Endometrial microvascular endothelial cells (primary cell): ENCODE results near the gene PLEKHG5. TPM values are rescaled to one million over a fixed set of nuclear protein-coding genes. Genes with fewer than 3 reads are reported as not detected.

Source experiments
- in situ Hi-C: cut with HindIII; loops from 2 replicates; pipeline ENCODE4 v1.10.0; 2017; ENCODE audit warnings: low sequenced_read_pairs, low pct_unique_long_range_greater_than_20kb; ENCODE audit errors: inconsistent ontology term
- total RNA-seq: library from RNA; depleted of rRNA; stranded (reverse); fragments of >200 nt; gene quantifications from one replicate; pipeline ENCODE4 v1.2.3, GENCODE V29; 2015; ENCODE audit errors: inconsistent ontology term

PLEKHG5 gene
- total RNA-seq, 1 donor from 2014 or later, result 27.6 TPM

DNA sequence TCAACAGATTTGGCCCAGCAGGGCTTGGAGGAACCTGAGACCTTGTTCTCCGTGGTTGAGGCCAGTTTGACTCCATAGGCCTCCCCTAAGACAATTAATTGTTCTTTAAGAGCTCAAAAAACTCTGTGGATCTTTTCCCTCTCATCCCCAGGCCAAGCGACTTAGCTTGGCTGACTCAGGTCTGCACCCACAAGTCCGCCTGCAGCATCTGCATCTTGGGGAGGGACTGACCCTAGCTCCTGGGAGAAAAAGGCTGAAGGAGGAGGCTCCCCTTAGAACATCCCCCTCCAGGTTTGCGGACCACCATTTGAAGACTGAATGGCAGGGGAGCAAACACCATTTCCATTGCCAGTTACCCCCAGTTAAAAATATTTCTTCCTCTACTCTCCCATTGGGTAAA lies 70.2 kb downstream of the PLEKHG5 start:
- in situ Hi-C loops, result no loop called here

DNA sequence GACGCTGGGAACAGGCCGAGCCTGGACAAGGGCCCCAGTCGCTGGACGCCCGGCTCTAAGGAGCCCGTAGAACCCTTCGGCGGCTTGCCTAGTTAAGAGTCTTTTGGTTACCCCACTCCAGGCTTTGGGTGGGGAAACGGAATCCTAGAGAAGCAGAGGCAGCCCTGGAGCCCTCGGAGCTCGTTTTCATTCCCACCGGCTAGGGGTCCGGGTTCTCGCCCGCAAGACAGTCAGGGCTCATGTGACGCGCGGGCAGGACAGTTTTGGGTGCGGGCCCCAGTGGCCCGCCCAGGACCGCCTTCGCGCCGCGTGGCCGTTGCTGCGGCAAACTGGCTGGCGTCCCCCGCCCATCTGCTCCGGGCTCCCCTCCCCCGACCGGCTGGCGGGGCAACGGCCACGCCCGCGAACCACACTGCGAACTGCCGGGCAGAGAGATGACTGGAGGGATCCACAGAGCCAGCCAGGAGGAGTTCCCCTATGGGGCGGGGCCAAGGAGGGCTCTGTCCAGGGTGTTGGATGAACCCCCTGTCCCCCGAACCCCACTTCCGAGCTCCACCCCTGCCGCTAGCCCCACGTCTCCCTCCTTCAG lies 70.9 kb downstream of the PLEKHG5 start:
- in situ Hi-C loops, result no loop called here

DNA sequence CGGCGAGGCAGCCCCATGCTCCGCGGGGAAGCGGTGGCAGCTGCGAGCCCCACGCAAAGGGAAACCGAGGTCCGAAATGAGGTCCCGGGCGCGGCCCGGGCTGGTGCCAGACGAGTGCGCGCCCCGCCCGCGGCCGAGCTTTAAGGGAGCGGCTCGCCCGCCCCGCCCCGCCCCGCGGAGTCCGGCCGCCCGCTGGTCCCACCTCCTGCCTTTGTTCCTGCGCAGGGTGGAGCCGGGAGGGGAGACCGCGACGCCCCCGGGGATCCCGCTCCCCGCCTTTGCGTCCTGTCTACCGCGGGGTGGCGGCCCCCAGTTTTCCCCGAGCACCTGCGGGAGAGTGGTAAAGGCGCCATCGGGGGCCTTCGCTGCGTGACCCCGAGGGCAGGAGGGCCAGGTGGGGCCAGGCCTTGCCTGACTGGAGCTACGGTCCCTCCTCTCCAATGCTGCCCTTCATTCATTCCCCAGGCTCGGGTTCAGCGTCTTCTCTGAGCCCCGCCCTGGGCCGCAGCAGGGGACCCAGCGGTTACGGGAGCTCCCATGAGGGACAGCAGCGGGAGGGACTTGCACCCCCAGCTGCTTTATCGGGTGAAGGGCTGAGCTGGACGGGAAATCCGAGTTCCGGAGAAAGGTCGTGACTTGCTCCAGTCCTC lies 71.5 kb downstream of the PLEKHG5 start, which contains the start of gene HES2:
Gene HES2 (minus strand): TSS at position 116 of the 650 bp plus-strand sequence. CDS start 99 bp downstream, at position 17.
- in situ Hi-C loops, result no loop called here

DNA sequence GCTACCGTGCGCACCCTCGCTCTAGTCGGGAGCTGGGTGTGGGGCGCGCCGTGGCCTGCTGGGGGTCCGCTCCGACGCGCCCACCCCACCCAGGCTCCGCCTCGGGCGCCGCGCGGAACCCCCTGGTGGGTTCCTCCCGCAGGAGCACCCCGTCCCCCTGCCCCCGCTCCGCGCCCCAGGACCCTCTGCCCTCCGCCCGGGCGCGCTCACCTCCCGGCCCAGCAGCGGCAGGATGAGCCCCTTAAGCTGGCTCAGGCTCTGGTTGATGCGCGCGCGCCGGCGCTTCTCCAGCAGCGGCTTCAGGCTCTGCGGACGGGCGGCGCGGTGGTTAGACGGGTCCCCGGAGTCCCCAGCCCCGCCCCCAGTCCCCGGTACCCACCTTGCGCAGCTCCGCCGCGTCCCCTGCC lies 72.1 kb downstream of the PLEKHG5 start:
- in situ Hi-C loops, result no loop called here

DNA sequence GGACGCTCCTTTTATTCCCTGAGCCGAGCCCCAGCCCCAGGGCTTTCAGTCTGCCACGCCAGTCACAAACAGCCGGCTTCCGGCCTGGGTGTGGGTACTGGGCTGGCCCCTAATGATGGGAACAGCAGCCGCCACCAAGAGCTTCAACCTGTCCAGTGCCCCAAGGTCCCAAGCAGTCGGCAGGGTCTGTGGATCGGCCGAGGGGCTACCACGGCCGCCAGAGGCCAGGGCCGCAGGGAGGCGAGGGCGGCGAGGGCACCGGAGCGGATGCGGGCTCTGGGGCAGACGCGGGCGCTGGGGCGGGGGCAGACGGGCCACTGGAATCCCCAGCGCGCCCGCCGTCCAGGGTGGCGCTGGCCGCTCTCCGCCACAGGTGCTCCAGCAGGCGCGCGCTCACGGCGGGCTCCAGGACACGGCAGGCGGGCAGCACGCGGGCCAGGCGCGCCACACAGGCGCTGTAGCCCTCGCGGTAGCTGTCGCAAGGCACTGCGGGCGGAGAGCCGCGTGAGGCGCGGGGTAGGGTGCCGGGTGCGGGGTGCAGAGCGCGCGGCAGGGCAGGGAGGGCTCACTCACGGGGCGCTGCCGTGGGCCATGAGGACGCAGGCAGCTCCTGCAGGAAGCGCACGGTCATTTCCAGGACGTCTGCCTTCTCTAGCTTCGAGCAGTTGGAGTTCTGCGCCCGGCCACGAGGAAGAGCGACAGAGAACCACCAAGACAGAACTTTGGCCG lies 72.6 kb downstream of the PLEKHG5 start:
- in situ Hi-C loops, result no loop called here

DNA sequence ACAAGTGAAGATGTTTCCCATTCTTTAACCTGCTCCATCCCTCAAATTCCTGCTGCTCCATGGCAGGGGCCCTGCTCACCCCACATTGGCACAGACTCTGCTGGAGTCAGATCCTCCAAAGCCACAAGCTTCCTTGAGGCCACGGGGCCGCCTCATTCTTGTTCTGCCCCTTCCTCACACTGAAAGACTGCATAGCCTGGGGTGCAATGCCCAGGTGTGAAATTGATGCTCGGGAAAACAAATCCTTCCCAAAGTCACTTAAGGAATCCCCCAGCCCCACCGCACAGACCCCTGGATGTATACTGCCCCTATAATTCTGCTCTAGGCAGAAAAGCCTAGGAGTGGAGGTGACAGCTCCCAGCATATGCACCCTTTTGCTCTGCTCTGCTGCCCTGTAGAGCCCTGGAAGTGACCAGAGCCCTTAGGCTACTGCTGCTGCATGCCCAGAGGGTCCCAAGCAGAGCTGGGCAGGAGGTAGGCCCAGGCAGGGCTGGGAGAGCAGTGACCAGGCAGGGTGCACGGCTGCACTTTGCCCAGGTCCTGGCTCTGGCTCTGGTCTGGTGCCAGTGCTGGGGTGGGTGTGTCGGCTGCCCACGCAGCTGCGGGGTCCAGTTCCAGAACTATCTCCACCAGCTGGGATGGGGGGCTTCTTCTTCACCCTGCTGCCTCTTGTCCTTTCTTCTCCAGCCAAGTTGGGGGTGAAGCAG lies 73.4 kb downstream of the PLEKHG5 start:
- in situ Hi-C loops, result no loop called here

Other genes with a start within 250 kb of the PLEKHG5 start
- not detected for gene HES3, start 247.5 kb downstream of the PLEKHG5 start, total RNA-seq
- 2.2 TPM for gene GPR153, start 230.6 kb downstream of the PLEKHG5 start, total RNA-seq
- 101 TPM for gene ACOT7, start 97.9 kb downstream of the PLEKHG5 start, total RNA-seq
- gene HES2, start 71.7 kb downstream of the PLEKHG5 start, total RNA-seq, result 31.5 TPM
- 0.46 TPM for gene ESPN, start 66.9 kb downstream of the PLEKHG5 start, total RNA-seq
- gene TNFRSF25, start 25.5 kb downstream of the PLEKHG5 start, total RNA-seq, result 5.9 TPM
- 44.9 TPM for gene NOL9, start 62.8 kb upstream of the PLEKHG5 start, total RNA-seq
- not detected for gene TAS1R1, start 63.6 kb upstream of the PLEKHG5 start, total RNA-seq
- gene ZBTB48, start 88.3 kb upstream of the PLEKHG5 start, total RNA-seq, result 9.1 TPM
- gene KLHL21, start 111.2 kb upstream of the PLEKHG5 start, total RNA-seq, result 47.0 TPM
- gene PHF13, start 122.1 kb upstream of the PLEKHG5 start, total RNA-seq, result 6.9 TPM
- 30.4 TPM for gene THAP3, start 133.2 kb upstream of the PLEKHG5 start, total RNA-seq
- 38.1 TPM for gene DNAJC11, start 210.1 kb upstream of the PLEKHG5 start, total RNA-seq